ENCODE results near the gene RASSF8. TPM values are rescaled to one million over a fixed set of nuclear protein-coding genes. Genes with fewer than 3 reads are reported as not detected.

Gene RASSF8
- total and polyA plus RNA-seq, 9 of the 15 experiments (the other 6 are each of a cell fraction or from before 2014, with no cell fraction given) = 0.01 to 0.36 (median 0.12) TPM; not detected in 1

- no peak for TF ChIP-seq ZNF609 (CRISPR knock-in tag; IDR thresholded peaks at IDR 0.05; ENCODE audit: borderline replicate concordance)
- no peak for TF ChIP-seq ZNF274 (IDR thresholded peaks at IDR 0.05; ENCODE audit: borderline replicate concordance, low read depth, low read length)
- peak; percentile 76 for TF ChIP-seq NFE2 (IDR thresholded peaks at IDR 0.05; ENCODE audit: low read depth)
- TF ChIP-seq DPF2 (IDR thresholded peaks at IDR 0.05) = no peak; the same call in 1 of the 2 replicates
- TF ChIP-seq CEBPB (tag; IDR thresholded peaks at IDR 0.05) = no peak
- TF ChIP-seq MIER1 (IDR thresholded peaks at IDR 0.05; ENCODE audit: low read depth) = no peak
- no peak for TF ChIP-seq MED1 (CRISPR knock-in tag; IDR thresholded peaks at IDR 0.05; ENCODE audit: borderline replicate concordance)
- TF ChIP-seq ZNF184 (CRISPR knock-in tag; IDR thresholded peaks at IDR 0.05) = no peak
- TF ChIP-seq SMC3 (conservative IDR thresholded peaks at IDR 0.05; ENCODE audit: insufficient read depth, low read depth, low read length) = no peak
- TF ChIP-seq NCOA1 (IDR thresholded peaks at IDR 0.05; ENCODE audit: low read depth) = no peak
- no peak for TF ChIP-seq NFRKB (IDR thresholded peaks at IDR 0.05; ENCODE audit: low read depth)
- TF ChIP-seq POLR3A (IDR thresholded peaks at IDR 0.05; ENCODE audit: borderline replicate concordance, extremely low read depth, insufficient read depth, insufficient read length) = no peak
- TF ChIP-seq SP2 (IDR thresholded peaks at IDR 0.05; ENCODE audit: extremely low read depth, low read depth, low read length, poor library complexity, severe bottlenecking) = no peak
- no peak for TF ChIP-seq ZNF586 (CRISPR knock-in tag; conservative IDR thresholded peaks at IDR 0.05)
- peak; percentile 78 to 94 for TF ChIP-seq MAZ (CRISPR knock-in tag; conservative IDR thresholded peaks at IDR 0.05 in 1 of 2, IDR thresholded peaks at IDR 0.05 in 1 of 2)
- TF ChIP-seq ESRRA (IDR thresholded peaks at IDR 0.05; ENCODE audit: borderline replicate concordance, low read depth) = 0 out of 2 replicates have a peak, but pooled peaks have one; percentile 12
- no peak for TF ChIP-seq ZBTB26 (CRISPR knock-in tag; IDR thresholded peaks at IDR 0.05)
- TF ChIP-seq TSHZ1 (CRISPR knock-in tag; IDR thresholded peaks at IDR 0.05) = no peak
Observed at GRCh38 chr12:26113853-26114719, 155.6 kb downstream of the RASSF8 start (continued).
